ENCODE data around the gene KRT25.

The KRT25 gene

GRCh38 chr17:40777459-40777858 is 22.3 kb upstream of the KRT25 start:
- no peak overlapping the region for H3K4me3 ChIP-seq (ENCODE audit: low read depth, low read length, poor library complexity, severe bottlenecking)

DNA sequence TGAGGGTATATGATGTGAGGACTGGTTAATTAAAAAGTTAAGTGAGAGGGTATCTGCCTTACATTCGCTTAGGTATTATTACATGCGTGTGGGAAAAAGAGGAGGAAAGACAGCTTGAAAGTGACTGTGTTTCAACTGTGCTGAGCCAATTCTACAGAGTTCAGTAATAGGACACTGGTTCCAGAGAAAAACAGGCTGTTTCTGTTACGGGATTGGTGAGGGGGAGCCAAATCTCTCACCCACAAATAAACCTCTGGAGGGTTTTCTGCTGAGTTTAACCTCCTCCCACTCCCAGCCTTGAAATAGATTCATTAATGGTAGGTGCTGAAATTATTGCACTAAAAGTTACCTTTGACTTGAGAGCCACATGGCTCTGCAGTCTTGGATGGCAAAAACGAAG is 20.8 kb upstream of the KRT25 start:
- Histone ChIP-seq H3K9ac (ENCODE audit: low read length) (no peak overlapping the region), H3K4me3 (ENCODE audit: low read depth, low read length, poor library complexity, severe bottlenecking) (no peak overlapping the region), H3F3A (ENCODE audit: insufficient read depth, low read length) (no peaks in the 10 kb centered on the region), H3K9me2 (ENCODE audit: low read depth, low read length) (no peaks in the 10 kb centered on the region), H3K27me3 (ENCODE audit: insufficient read depth, low read length) (peaks cover 4% of the 10 kb centered on the region; the same call in 1 of the 2 replicates), H3K9me3 (ENCODE audit: low read length) (no peaks in the 10 kb centered on the region), H3K79me2 (ENCODE audit: insufficient read depth, low read length) (no peaks in the 10 kb centered on the region), H3K27ac (ENCODE audit: low read depth, low read length, poor library complexity, severe bottlenecking) (no peak overlapping the region), H4K20me1 (ENCODE audit: insufficient read depth, low read length) (no peaks in the 10 kb centered on the region), H3K4me2 (ENCODE audit: low read length) (no peak overlapping the region), H2AFZ (ENCODE audit: low read length) (no peak overlapping the region), H3K36me3 (ENCODE audit: insufficient read depth, low read length) (no peaks in the 10 kb centered on the region), H3K4me1 (ENCODE audit: insufficient read depth, low read length, severe bottlenecking) (no peaks in the 10 kb centered on the region)
- TF ChIP-seq EZH2 (IDR thresholded peaks at IDR 0.05; ENCODE audit: borderline replicate concordance, low read length) = no peak
- TF ChIP-seq, protein P1, sequence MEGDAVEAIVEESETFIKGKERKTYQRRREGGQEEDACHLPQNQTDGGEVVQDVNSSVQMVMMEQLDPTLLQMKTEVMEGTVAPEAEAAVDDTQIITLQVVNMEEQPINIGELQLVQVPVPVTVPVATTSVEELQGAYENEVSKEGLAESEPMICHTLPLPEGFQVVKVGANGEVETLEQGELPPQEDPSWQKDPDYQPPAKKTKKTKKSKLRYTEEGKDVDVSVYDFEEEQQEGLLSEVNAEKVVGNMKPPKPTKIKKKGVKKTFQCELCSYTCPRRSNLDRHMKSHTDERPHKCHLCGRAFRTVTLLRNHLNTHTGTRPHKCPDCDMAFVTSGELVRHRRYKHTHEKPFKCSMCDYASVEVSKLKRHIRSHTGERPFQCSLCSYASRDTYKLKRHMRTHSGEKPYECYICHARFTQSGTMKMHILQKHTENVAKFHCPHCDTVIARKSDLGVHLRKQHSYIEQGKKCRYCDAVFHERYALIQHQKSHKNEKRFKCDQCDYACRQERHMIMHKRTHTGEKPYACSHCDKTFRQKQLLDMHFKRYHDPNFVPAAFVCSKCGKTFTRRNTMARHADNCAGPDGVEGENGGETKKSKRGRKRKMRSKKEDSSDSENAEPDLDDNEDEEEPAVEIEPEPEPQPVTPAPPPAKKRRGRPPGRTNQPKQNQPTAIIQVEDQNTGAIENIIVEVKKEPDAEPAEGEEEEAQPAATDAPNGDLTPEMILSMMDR (IDR thresholded peaks at IDR 0.05; ENCODE audit: low read length) = no peak

More at GRCh38 chr17:40777459-40777858, 22.3 kb upstream of the KRT25 start:
- no peak for TF ChIP-seq EZH2 (IDR thresholded peaks at IDR 0.05; ENCODE audit: borderline replicate concordance, low read length)
- TF ChIP-seq, protein P1 (IDR thresholded peaks at IDR 0.05; ENCODE audit: low read length) = no peak
- Histone ChIP-seq H4K20me1 (ENCODE audit: insufficient read depth, low read length) (no peaks in the 10 kb centered on the region), H3K9ac (ENCODE audit: low read length) (no peak overlapping the region), H3F3A (ENCODE audit: insufficient read depth, low read length) (no peaks in the 10 kb centered on the region), H3K27ac (ENCODE audit: low read depth, low read length, poor library complexity, severe bottlenecking) (no peak overlapping the region), H3K79me2 (ENCODE audit: insufficient read depth, low read length) (no peaks in the 10 kb centered on the region), H2AFZ (ENCODE audit: low read length) (no peak overlapping the region), H3K9me3 (ENCODE audit: low read length) (no peaks in the 10 kb centered on the region), H3K9me2 (ENCODE audit: low read depth, low read length) (no peaks in the 10 kb centered on the region), H3K4me1 (ENCODE audit: insufficient read depth, low read length, severe bottlenecking) (no peaks in the 10 kb centered on the region), H3K36me3 (ENCODE audit: insufficient read depth, low read length) (no peaks in the 10 kb centered on the region), H3K4me2 (ENCODE audit: low read length) (no peak overlapping the region), H3K27me3 (ENCODE audit: insufficient read depth, low read length) (peaks cover 4% of the 10 kb centered on the region; the same call in 1 of the 2 replicates)

DNA sequence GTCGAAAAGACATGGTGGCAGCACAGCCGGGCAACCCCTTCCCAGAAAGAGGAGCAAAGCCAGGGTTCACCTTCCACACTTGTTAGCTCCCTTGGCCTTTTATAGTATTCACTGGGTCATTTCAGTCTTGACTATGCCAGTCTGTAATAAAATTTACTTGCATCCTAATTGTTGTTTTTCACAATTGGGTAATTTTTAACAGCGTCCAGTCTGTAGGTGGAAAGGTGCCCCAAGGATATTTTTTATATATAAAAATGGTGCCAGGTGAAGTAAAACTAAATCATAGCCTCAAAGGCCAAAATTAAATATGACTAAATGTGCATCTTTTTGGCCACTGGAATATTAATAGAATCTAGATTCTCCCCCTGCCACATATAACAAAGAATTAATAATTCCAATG is 17.0 kb upstream of the KRT25 start, which contains the start of gene KRT26:
Gene KRT26, minus strand, starts transcription at position 101 of the 400 bp plus-strand sequence. Its CDS starts 88 bp downstream, at position 13.
- Histone ChIP-seq H2AFZ (ENCODE audit: low read length) (no peak within 1 kb of the TSS), H3K9me3 (ENCODE audit: low read length) (no peaks in the 10 kb centered on the region), H3K27ac (ENCODE audit: low read depth, low read length, poor library complexity, severe bottlenecking) (no peak within 1 kb of the TSS)

More for the DNA sequence above, 17.0 kb upstream of the KRT25 start, which contains the start of gene KRT26:
- TF ChIP-seq EZH2 (IDR thresholded peaks at IDR 0.05; ENCODE audit: borderline replicate concordance, low read length) = no peak
- TF ChIP-seq, protein P1 (IDR thresholded peaks at IDR 0.05; ENCODE audit: low read length) = no peak
- no peaks in the 10 kb centered on the region for H3K79me2 ChIP-seq (ENCODE audit: insufficient read depth, low read length)
- no peaks in the 10 kb centered on the region for H3F3A ChIP-seq (ENCODE audit: insufficient read depth, low read length)
- H3K36me3 ChIP-seq (ENCODE audit: insufficient read depth, low read length) = no peaks in the 10 kb centered on the region
- 0 out of 2 replicates have a peak, but pooled peaks cover 4% of the 10 kb centered on the region for H3K27me3 ChIP-seq (ENCODE audit: insufficient read depth, low read length)
- no peaks in the 10 kb centered on the region for H4K20me1 ChIP-seq (ENCODE audit: insufficient read depth, low read length)
- H3K4me1 ChIP-seq (ENCODE audit: insufficient read depth, low read length, severe bottlenecking) = no peaks in the 10 kb centered on the region
- no peak within 1 kb of the TSS for H3K9ac ChIP-seq (ENCODE audit: low read length)
- no peak within 1 kb of the TSS for H3K4me3 ChIP-seq (ENCODE audit: low read depth, low read length, poor library complexity, severe bottlenecking)
- H3K9me2 ChIP-seq (ENCODE audit: low read depth, low read length) = no peaks in the 10 kb centered on the region
- no peak within 1 kb of the TSS for H3K4me2 ChIP-seq (ENCODE audit: low read length)

All from OCI-LY1 (cell line).